MV-4-11 (cell line): ENCODE measurements around the gene SLC28A1.
"Not testable (repeated sequence)": the region's sequence is repeated elsewhere in the genome, so short reads cannot be mapped to it uniquely, and the experiment has no call there.

Experiments used
- DNase-seq: peaks from one replicate; lab custom pipeline; 2025; lab: John Stamatoyannopoulos, UW

SLC28A1 gene

DNA sequence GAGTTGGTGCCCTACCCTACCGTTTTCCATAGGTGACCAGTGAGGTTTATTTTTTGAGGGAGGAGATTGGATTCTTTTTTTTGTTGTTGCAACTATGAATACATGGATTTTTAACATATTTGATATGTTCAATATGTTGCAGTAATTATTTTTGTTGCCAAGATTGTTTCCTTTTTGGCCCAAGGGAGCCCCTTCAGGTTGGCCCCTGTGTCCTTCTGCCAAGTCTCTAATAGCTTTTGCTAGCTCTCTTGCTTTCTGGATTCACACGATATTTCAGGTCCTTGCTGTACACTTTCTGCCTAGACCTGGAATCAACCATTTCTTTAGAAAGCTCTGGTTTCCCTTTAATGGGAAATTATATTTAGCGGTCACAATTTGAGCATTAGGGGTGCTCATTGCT is 22.7 kb upstream of the SLC28A1 start:
- no peak for DNase-seq

DNA sequence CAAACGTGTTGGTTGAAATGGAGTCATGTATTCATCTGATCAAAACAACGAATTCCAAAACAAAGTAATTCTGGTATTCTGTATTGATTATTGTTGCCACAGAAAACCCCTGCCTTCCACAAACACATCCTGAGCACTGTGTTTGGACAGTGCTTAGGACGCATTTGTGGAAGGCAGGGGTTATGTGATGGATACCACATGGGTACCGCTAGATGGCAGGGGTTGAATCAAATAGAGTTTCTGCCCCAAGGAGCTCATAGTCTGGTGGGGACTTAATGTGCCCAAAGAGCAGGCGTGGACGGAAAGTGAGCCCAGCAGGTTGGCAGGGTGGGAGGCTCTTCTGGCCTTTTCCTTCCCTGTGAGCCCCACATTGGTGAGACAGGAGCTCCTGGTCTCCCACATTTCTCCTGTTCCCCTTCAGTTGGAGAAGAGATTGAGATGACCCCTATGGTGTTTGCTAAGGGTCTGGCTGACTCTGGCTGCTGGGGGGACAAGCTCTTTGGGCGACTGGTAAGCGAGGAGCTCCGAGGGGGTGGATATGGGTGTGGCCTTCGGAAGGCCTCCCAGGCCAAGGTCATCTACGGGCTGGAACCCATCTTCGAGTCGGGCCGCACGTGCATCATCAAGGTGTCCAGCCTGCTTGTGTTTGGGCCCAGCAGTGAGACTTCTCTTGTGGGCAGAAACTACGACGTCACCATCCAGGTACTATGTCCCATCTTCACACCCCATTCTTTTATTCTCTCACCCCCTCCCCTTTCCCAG is 22.1 kb upstream of the SLC28A1 start:
- DNase-seq = no peak

DNA sequence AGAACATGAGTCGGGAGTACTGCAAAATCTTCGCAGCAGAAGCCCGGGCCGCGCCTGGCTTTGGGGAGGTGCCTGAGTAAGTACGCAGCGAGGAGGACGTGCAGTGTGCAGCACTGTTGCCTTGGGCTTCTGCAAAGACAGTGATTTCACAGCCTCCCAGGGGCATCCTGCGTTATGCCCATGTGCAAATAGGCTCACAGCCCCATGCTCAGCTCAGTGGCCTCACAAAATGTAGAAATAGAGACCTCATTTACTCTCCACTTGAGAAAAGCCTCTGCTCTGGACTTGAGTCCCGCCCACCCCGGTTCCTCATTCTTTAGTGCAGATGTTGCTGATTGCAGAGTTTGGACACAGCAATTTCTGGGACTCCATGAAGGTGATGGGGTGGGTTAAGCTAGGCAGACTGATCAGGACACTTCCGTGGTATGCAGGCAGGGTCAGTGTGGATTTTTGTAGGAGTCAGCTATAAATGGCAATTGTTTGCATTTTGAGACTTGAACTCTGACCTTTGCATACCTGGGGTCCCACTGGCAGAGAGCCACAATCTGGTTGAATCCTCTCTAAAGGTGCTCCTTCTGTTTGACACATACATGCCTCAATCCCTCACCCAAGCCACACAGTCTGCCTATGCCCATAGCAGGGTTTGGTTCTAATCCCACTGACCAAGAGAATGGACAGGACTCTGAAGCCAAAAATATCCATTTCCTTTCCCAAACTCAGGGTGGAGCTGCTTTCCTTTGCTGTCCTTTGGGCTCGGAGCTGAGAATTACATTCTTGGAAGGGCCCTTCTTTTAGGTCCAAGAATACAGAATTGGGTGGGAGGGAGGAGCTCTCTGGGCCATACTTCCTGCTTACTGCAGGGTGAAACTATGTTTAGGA is 20.7 kb upstream of the SLC28A1 start:
- DNase-seq = no peak

DNA sequence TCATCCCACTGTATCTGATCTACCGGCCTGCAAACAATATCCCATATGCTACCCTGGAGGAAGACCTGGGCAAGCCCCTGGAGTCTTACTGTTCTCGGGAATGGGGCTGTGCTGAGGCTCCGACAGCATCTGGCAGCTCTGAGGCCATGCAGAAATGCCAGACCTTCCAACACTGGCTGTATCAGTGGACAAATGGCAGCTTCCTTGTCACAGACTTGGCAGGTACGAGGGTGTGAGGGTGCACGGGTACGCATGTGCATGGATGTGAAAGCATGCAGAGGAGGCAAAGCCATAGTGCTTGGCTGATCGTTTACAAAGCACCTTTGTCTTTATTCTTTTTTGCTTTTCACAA is 20.0 kb upstream of the SLC28A1 start:
- DNase-seq = no peak

DNA sequence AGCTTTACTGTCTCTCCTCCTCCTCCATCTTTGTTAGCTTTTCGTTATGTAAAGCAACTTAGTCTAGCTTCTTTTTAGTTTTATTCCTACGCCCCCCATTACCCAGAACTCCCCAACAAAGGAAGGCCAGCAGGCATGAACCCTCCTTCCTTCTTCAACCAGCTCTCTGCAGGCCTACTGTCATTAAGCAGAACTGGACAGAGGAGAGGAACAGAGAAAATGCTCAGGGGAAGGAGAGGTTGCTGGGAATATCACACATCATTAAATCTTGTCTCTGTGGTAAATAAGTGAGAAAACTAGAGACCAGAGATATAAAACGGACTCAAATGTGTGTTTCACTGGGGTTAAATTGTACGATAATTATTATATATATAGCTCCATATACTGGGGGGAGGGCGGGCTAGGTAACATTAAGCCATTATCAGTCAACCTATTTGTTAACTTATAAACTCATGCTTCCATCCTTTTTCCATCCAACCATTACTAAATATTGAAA is 19.3 kb upstream of the SLC28A1 start:
- no peak for DNase-seq

DNA sequence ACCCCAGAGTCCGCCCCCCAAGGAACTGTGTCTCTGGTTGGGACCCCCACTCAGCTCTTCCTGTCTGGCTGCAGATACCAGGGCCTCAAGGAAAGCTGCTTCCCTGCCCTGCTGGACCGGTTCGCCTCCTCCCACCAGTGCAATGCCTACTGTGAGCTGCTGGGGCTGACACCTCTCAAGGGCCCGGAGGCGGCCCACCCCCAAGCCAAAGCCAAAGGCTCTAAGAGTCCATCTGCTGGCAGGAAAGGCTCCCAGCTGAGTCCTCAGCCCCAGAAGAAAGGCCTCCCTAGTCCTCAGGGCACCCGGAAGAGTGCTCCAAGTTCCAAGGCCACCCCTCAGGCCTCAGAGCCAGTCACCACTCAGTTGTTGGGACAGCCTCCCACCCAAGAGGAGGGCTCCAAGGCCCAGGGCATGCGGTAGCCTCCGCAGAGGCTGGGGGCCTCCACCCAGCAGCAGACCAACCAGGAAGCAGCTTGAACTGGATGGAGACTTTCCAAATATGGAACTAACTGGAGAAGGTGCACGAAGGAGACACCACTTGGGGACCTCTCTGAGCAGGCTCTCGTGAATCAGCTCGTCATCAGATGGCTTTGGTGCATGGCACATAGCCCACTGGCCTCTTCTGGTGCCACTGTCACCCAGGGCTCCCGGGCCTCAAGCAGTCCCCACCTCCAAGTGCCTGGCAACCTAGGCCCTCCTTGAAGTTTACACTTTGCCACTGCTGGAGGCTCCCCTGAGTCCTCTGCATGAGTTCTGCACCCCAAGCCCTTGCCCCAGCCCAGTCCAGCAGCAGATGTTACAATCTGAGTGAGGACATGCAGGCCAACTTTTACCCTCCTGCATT is 16.2 kb upstream of the SLC28A1 start:
- DNase-seq = no peak

DNA sequence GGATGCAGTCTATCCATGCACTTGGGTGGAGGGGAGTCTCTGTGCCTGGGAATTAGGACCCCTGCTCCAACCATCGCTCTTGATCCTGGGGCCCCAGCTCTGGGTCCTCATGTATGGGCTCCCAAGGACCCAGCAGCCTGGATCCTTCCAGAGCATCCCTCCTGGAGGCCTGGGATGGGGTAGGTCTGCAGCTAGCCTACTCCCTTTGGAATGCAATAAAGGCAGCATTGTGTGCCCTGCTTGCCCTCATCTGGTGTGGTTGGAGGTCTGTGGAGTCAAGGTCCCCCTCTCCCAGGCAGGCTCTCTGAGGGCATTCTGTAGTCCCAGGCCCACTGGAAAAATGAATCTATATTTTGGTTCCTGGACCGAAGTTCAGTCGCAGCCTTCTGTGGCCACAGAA is 15.0 kb upstream of the SLC28A1 start:
- no peak for DNase-seq

DNA sequence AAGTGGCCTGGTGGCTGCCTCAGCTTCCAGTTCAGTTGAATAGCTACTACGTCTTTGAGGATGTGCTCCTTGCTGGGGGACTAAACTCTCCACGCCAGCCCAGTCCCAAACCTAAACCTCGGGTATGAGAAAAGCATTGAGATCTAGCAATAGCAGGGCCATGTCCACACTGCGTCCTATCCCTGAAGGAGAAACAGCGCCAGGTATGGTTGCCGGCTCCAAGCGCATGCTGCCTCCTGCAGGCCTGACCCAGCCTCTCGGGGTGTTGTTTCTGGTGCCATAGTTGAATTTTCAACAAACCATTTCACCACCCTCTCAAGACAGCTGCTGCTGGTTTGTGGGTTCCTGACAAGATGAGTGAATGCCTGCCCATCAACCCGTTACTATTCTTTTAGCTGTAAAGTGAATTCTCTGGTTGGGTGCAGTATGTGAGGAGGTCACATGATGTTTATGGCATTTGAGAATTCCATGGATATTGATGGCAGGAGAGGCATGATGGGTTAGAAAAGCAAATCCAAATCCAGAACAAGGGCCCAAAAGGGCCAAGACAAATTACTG is 13.0 kb upstream of the SLC28A1 start:
- DNase-seq = no peak

DNA sequence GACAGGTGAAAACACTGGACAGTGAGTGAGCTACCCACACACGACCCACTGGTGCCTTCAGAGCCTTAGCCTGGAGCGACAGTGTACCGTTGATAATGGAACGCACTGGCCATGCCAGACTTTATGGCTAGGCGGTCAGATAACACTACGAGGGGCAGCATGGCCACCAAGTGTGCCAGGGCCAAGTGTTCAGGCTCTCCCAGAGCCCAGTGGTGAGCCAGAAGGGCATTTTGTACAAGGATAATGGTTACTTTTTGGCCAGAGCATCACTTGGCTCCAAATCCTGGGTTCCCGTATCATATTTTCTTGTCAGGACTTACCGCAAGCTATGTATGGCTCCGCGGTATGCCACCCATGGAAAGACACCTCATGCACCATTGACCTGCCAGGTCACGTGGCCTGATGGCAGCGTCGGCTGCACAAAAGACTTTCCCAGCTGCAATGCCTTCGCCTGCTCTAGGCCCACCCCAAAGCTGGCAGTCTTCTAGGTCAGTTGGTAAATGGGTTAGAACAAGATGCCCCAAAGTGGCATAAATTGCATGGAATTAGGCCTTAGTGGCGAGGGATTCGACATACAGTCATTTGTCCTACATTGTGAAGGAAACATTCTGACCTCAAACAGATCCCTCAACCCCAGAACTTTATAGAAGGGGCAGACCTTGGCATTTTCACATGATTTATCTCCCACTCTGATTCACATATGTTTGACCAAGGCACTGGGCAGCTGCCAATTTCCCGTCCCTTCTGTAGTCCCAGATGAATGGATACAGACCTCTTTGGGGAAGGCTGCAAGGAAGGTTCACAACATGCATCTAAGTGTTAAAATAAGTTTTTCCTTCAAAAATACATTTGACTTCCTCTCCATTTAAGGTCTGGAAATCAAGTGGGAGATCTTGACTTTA is 12.2 kb upstream of the SLC28A1 start:
- no peak for DNase-seq

DNA sequence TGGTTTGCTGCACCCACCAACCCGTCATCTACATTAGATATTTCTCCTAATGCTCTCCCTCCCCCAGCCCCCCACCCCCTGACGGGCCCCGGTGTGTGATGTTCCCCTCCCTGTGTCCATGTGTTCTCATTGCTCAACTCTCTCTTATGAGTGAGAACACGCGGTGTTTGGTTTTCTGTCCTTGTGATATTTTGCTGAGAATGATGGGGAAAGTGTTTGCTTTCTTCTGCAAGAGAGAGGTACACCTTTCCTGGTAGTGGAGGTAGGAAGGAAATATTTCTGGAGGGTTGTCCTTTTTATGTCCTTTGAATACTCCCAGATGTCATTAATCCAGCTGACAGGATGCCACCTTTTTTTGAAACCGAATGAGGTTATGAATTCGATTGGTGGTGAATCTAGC is 10.5 kb upstream of the SLC28A1 start:
- no peak for DNase-seq

DNA sequence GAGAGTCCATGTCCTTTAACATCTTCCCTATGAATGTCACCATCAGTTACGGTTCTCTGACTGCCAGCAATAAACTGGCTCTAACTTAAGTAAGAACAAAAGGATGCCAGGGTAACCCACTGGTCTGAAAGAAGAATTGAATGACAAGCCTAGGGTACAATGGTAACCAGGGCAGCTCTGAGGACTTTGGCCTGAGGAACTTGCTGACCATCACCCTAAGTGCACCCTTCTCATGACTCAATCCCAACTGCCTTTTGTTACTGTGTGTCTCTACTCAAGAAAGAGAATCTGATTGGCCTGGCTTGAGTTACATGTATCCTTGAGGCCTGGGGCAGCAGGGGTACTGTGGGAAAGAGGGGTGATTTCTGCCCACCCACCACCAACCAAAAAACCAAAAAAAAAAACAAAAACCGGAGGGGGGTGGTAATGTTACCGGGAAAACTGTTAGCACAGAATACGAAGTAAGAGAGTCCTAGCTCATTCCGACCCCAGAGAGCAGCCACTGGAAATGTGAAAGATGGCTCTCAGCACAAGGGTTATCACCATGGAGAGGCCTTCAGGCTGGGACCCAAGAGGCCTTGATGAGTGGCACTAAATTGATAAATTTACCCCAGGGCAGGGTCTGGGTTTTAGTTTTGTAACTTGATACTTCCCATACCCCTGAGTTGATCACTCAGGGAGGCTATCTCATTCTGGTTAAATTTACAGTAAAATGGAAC is 9.3 kb upstream of the SLC28A1 start:
- no peak for DNase-seq

DNA sequence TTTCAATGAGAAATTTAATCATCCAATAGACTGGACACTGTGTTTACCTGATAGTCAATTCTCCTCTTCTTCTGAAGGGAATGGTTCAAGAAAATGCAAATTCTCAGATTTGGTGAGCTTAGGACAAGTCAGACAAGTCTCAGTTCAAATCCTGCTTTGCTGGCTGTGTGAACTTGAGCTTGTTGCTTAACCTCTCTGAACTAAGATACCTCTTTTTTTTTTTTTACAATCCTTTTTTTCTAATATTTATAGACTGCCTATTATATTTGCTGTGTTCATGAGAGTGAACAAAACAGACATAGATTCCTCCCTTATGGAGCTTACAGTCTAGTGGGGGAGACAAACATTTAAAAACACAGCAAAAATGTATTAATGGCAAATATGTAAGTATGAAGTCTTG is 8.2 kb upstream of the SLC28A1 start:
- no peak for DNase-seq

DNA sequence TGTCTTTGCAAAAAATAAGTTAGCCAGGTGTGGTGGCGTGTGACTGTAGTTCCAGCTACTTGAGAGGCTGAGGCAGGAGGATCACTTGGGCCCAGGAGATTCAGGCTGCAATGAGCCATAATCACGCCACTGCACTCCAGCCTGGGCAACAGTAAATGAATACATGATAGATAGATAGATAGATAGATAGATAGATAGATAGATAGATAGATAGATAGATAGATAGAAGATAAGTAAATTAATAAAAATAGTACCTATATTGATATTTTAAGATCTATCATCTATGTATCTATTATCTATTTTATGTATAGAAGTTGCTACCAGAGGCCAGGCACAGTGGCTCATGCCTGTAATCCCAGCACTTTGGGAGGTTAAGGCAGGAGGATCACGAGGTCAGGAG is 6.8 kb upstream of the SLC28A1 start:
- not testable (repeated sequence) for DNase-seq

DNA sequence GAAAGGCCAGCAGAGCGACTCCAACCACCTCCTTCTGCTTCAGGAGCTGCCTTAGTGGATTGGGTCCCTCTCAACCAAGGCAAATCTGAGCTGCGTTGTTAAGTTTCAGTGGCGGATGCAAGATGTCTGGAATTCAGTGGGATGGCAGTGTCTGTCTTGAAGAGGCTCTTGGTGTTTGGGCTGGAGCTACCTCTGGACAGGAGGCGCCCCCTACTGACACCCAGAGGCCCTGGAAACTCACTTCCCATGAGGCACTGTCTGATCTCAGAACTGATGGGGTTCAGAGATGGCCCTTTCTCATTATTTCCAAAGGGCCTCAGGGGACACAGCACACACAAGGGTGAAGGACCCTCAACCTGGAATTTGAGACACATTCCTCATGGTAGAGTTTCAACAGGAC is 6.0 kb upstream of the SLC28A1 start:
- DNase-seq = peak; percentile 60

DNA sequence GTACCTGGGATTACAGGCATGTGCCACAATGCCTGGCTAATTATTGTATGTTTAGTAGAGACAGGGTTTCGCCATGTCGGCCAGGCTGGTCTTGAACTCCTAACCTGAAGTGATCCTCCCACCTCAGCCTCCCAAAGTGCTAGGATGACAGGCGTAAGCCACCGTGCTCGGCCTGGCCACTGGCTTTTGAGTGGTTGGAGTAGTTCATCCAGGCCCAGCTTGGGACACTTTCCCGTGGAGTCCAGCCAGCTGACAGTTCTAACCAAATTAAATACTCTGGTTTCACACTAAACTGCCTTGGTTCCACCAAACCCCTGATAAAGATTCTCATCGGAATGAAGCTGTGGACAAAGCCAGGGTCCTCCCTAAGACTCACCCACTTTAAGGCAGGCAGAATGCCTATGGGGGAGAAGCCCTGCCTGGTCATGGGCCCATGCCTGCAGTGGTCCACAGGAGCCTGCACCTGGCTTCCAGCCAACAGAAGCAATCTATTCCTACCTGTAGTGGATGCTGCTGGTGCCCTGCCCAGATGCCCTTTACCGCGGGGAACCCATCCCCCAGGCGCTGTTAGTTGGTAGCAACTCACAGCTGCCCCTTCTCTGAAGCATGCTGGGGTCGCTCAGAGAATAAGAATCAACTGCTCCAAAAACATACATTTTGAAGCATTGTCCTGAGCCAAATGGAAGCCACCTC is 5.2 kb upstream of the SLC28A1 start:
- no peak for DNase-seq

DNA sequence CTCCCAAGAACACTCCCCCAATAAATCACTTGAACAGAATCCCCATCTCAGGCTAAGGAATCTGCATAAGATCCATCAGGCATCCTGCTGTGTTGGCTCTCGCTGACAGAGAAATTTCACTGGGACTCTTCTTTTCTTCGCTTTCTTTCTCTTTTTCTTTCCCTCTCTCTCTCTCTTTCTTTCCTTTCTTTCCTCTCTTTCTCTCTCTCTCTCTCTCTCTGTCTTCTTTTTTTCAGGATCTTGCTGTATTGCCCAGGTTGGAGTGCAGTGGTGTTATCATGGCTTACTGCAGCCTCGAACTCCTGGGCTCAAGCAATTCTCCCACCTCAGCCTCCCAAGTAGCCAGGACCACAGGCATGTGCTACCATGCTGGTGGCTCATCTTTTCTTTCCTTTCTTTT is 4.5 kb upstream of the SLC28A1 start:
- DNase-seq = no peak

DNA sequence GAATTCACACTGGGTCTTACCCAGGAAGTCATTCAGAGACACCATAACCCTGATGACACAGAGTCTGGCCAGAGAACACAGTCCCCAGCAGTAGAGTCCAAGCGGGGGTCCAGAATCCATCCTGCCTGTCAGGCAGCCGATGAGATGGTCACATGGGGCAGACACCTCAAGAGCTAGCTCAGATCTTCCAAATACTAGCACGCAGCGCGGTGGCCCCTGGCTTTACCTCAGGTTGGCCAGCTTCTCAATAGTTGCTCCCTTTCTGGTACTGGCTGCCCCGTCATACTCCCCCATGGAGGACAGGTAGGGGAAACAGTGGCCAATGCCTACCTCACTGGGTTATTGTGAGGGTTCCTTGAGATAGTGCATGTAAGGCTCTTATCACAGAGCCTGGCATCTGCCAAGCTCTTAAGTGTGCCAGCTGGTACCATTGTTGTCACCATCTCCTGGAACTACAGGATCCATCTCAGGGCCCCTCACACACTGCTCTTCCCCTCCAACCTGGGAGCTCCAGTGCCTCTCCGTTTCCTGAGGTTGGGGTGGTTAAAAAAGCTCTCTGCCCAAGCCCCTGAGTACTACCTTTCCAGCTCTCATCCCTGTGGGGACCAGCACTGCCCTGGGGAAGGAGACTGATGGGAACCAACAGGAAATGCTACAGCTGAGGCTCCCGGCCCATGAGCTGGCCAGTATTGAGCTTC is 3.5 kb upstream of the SLC28A1 start:
- no peak for DNase-seq

DNA sequence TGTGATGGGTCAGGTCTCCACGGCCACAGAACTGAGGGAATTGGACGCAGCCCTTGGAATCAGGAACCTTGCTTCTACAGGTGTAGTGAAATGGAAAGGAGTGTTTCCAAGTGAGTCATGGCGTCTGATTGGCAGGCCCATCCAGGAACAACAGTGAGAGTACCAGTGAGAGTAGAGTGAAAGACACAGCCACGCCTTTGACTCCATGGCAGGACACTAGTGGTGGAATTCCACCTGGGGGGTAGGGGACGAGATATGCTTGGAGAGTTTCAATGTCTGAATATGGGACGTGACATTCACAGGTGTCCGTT is 3.0 kb upstream of the SLC28A1 start:
- DNase-seq = no peak

DNA sequence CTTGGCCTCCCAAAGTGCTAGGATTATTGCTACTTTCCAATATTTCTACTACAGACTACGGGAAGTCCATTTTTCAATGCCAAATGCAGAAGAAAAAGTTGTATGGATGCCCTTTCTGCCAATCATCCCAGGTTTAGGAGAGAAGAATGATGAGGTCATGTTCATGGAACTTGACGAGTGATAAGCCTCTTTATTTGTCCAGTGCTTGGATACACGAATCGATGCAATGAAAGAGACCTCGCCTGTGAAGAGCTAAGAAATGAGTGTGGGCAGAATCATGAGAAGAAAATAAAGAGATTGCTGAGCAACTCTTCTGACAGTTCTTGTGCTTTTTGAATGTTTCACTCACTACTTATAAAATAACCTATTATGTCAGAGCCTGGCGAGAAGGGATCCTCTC is 996 bp upstream of the SLC28A1 start:
- DNase-seq = no peak
